ENCODE data around the gene TUBB4B. TPM values are rescaled to one million over a fixed set of nuclear protein-coding genes. Genes with fewer than 3 reads are reported as not detected.

TUBB4B gene
- total RNA-seq, 6 experiments from 2014 or later = 88.4 to 274 (median 124) TPM

DNA sequence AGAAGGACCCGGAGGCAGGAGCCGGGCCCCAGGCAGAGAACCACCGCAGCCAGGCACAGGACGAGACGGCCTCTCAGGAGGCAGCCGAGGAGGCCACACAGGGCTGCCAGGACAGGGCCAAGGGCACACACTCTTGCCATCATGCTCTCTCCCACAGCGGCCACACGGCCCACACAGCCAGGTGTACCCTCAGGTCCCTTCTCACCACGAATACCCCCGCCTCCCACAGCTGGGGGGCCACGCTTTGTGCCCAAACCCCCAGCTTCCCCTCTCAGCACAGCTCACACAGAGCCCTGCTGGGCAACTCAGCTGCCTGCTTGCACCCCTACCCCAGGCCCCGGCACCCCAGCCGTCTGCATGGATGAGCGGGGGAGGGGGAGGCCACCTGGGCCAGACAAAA is 47.3 kb upstream of the TUBB4B start:
- Histone ChIP-seq H3K36me3 (peaks cover 0 to 10% (median 0%) of the 10 kb centered on the region in 4 donors), H3K4me3 (no peak overlapping the region), H3K27ac (peak overlapping the region in 1 of 3 donors; percentile 55), H3K27me3 (no peaks in the 10 kb centered on the region), H3K9me3 (no peaks in the 10 kb centered on the region), H3K4me1 (peaks cover 0 to 59% (median 27%) of the 10 kb centered on the region in 4 donors)
- TF ChIP-seq, protein P1, sequence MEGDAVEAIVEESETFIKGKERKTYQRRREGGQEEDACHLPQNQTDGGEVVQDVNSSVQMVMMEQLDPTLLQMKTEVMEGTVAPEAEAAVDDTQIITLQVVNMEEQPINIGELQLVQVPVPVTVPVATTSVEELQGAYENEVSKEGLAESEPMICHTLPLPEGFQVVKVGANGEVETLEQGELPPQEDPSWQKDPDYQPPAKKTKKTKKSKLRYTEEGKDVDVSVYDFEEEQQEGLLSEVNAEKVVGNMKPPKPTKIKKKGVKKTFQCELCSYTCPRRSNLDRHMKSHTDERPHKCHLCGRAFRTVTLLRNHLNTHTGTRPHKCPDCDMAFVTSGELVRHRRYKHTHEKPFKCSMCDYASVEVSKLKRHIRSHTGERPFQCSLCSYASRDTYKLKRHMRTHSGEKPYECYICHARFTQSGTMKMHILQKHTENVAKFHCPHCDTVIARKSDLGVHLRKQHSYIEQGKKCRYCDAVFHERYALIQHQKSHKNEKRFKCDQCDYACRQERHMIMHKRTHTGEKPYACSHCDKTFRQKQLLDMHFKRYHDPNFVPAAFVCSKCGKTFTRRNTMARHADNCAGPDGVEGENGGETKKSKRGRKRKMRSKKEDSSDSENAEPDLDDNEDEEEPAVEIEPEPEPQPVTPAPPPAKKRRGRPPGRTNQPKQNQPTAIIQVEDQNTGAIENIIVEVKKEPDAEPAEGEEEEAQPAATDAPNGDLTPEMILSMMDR (IDR thresholded peaks at IDR 0.05) = no peak
- ATAC-seq (no peak), DNase-seq (no peak)
- intact Hi-C loops (cut with DNase I) = no loop called here
- no CpG with 5 or more reads among the region's 14 CpGs for WGBS (ENCODE audit: insufficient coverage, low coverage, low lambda C conversion rate, missing lambda C conversion rate)

DNA sequence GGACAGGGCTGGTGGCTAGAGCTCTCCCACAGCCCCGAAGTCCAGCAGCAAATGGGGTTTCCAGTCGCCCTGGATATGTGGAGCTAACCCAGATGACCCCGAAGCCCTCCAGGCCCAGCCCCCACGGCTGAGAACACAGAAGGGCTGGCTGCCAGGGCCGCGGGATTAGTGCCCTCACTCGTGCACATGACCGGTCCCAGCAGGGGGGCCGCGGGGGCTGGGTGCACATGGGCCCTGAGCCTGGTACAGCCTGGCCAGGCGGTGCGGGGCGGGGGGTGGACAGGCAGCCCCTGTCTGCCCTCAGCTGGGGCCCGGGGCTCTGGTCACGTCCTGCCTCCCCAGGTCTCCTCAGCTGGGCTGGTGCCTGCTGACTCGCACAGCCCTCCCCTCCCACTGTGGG is 46.7 kb upstream of the TUBB4B start:
- DNase-seq (peak in 2 of 3 donors; percentile 77 to 78), ATAC-seq (peak in 2 of 4 donors; percentile 30 to 32)
- Histone ChIP-seq H3K36me3 (peaks cover 0 to 10% (median 0%) of the 10 kb centered on the region in 4 donors), H3K27ac (peak overlapping the region in 1 of 3 donors; percentile 55), H3K4me1 (peaks cover 0 to 62% (median 25%) of the 10 kb centered on the region in 4 donors), H3K27me3 (no peaks in the 10 kb centered on the region), H3K9me3 (no peaks in the 10 kb centered on the region), H3K4me3 (peak overlapping the region in 2 of 3 donors; percentile 4)
- intact Hi-C loops (cut with DNase I) = no loop called here
- TF ChIP-seq, protein P1 (IDR thresholded peaks at IDR 0.05) = no peak
- TF ChIP-seq POLR2A (IDR thresholded peaks at IDR 0.05) = no peak
- 26% methylated on average over 7 of the region's 16 CpGs for WGBS (ENCODE audit: insufficient coverage, low coverage, low lambda C conversion rate, missing lambda C conversion rate)

- Histone ChIP-seq H3K36me3 (peaks cover 0 to 9% (median 0%) of the 10 kb centered on the region in 4 donors), H3K4me1 (peaks cover 0 to 59% (median 23%) of the 10 kb centered on the region in 4 donors), H3K9me3 (no peaks in the 10 kb centered on the region), H3K27me3 (no peaks in the 10 kb centered on the region), H3K4me3 (peak overlapping the region; percentile 4 to 19 (median 7)), H3K27ac (peak overlapping the region in 1 of 3 donors; percentile 55)
- no peak for DNase-seq
- TF ChIP-seq, protein P1 (IDR thresholded peaks at IDR 0.05) = no peak
- TF ChIP-seq POLR2A (IDR thresholded peaks at IDR 0.05) = no peak
- 48% methylated on average over 7 of the region's 10 CpGs for WGBS (ENCODE audit: insufficient coverage, low coverage, low lambda C conversion rate, missing lambda C conversion rate)
- peak in 2 of 4 donors; percentile 1 to 5 for ATAC-seq
- intact Hi-C loops (cut with DNase I) = no loop called here
These were observed 46.2 kb upstream of the TUBB4B start for GRCh38 chr9:137194909-137195308.

DNA sequence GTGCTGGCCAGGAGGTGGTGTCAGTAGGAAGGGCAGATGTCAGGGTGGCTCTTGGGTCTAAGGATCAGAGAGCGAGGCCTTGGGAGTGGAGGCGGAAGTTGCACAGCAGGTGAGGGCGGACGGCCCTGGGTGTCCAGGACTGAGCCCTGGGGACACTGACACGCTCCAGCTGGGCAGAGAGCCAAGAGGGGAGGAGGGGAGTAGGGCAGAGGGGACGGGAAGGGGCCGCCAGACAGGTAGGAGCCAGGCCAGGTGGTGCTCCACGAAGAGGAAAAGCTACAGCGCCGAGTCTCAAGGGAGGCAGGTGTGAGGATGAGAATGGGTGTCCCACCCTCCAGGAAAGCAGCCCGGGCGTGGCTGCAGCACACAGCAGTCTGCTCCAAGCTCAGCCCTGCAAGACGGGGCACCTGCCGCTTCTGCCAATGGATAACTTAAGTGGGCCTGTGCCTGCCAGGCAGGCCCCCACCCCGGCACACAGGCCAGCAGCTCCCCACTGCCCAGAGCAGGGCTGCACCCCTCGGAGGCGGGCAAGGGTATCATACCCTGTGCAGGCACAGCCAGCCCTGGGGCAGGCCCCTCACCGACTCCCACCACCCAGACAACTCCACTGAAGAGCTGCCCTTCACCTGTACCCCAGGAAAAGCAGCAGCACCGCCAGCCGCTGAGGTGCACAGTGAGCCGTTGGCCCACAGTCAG is 45.4 kb upstream of the TUBB4B start:
- TF ChIP-seq, protein P1 (IDR thresholded peaks at IDR 0.05) = no peak
- TF ChIP-seq POLR2A (IDR thresholded peaks at IDR 0.05) = no peak
- Histone ChIP-seq H3K4me1 (peaks cover 0 to 53% (median 19%) of the 10 kb centered on the region in 4 donors), H3K27me3 (no peaks in the 10 kb centered on the region), H3K36me3 (peaks cover 0 to under 1% (median 0%) of the 10 kb centered on the region in 4 donors), H3K4me3 (peak overlapping the region; percentile 7 to 57 (median 19)), H3K9me3 (no peaks in the 10 kb centered on the region), H3K27ac (peak overlapping the region in 1 of 3 donors; percentile 71)
- ATAC-seq (peak in 3 of 4 donors; percentile 2 to 12 (median 10)), DNase-seq (peak in 2 of 3 donors; percentile 72 to 74)
- intact Hi-C loops (cut with DNase I) = no loop called here
- WGBS (ENCODE audit: insufficient coverage, low coverage, low lambda C conversion rate, missing lambda C conversion rate) = 27% methylated on average over 6 of the region's 21 CpGs
